A673 (cell line): ENCODE measurements around the gene VRK2. TPM values are rescaled to one million over a fixed set of nuclear protein-coding genes. Genes with fewer than 3 reads are reported as not detected.
"Not testable (repeated sequence)": the region's sequence is repeated elsewhere in the genome, so short reads cannot be mapped to it uniquely, and the experiment has no call there.

ENCODE experiments used
- BruUV-seq: library from RNA; stranded (reverse); fragments of 400-500 nt; replicated peaks from 2 replicates; lab custom pipeline; 2021; lab: Mats Ljungman, UMichigan
- CTCF ChIA-PET: fragments of 300-600 bp; sonication (Branson Sonifier 250); formaldehyde crosslinking; loops from one replicate; lab custom pipeline; 2022; ENCODE audit warnings: antibody characterized with exemption; lab: Charles Lee
- POLR2A ChIA-PET: fragments of 300-600 bp; sonication (Branson Sonifier 250); formaldehyde crosslinking; loops from one replicate; lab custom pipeline; 2022; ENCODE audit warnings: antibody characterized with exemption; ENCODE audit not compliant: low non-redundant PET; lab: Charles Lee
- DNase-seq: peaks from one replicate; pipeline ENCODE4 v3.0.0-alpha.2; 2015; ENCODE audit warnings: low spot score
- H3K27ac ChIP-seq: fragments of 200-600 bp; sonication (generic); 2 replicates; pipeline ENCODE4 v1.5.1; 2016; ENCODE audit warnings: mixed run types, low read depth, mild to moderate bottlenecking, mixed read lengths, antibody characterized with exemption, low read length; ENCODE audit not compliant: poor library complexity, severe bottlenecking
- H3K27me3 ChIP-seq: fragments of 200-600 bp; sonication (generic); replicated peaks from 2 replicates; pipeline ENCODE4 v1.6.1; 2017; ENCODE audit warnings: mixed run types, low read depth, mild to moderate bottlenecking, mixed read lengths, antibody characterized with exemption, low read length; ENCODE audit not compliant: insufficient read depth, poor library complexity
- H3K36me3 ChIP-seq: fragments of 200-600 bp; sonication (generic); 2 replicates; pipeline ENCODE4 v1.6.1; 2016; ENCODE audit warnings: mixed run types, mild to moderate bottlenecking, mixed read lengths, antibody characterized with exemption, low read length; ENCODE audit not compliant: insufficient read depth, poor library complexity, severe bottlenecking
- H3K4me1 ChIP-seq: fragments of 200-600 bp; sonication (generic); 2 replicates; pipeline ENCODE4 v1.6.1; 2017; ENCODE audit warnings: mixed run types, mild to moderate bottlenecking, mixed read lengths, antibody characterized with exemption, low read length; ENCODE audit not compliant: insufficient read depth, poor library complexity, severe bottlenecking
- H3K4me3 ChIP-seq: fragments of 200-600 bp; sonication (generic); 2 replicates; pipeline ENCODE4 v1.5.1; 2016; ENCODE audit warnings: low read depth, mixed run types, mild to moderate bottlenecking, mixed read lengths, low read length; ENCODE audit not compliant: poor library complexity, severe bottlenecking
- H3K9me3 ChIP-seq: fragments of 200-600 bp; sonication (generic); 2 replicates; pipeline ENCODE4 v1.6.1; 2016; ENCODE audit warnings: mixed run types, low read depth, mild to moderate bottlenecking, mixed read lengths, antibody characterized with exemption, low read length; ENCODE audit not compliant: poor library complexity, severe bottlenecking
- EZH2 ChIP-seq: fragments of 200-600 bp; sonication (generic); IDR thresholded peaks from 2 replicates; pipeline ENCODE4 v1.6.1; 2017; ENCODE audit warnings: borderline replicate concordance, low read depth, mild to moderate bottlenecking, mixed read lengths, antibody characterized with exemption, low read length; ENCODE audit not compliant: poor library complexity, severe bottlenecking
- intact Hi-C: fragments of 100-400 bp; cut with micrococcal nuclease; formaldehyde crosslinking; loops from one replicate; pipeline ENCODE4 v1.10.0; 2022; ENCODE audit not compliant: unreplicated experiment
- total RNA-seq: library from RNA; stranded (reverse); gene quantifications from 2 replicates; pipeline ENCODE4 v1.2.3, GENCODE V29; 2021
- TF ChIP-seq, protein P1 (sequence below): fragments of 300-800, 200-600 bp; sonication (generic); conservative IDR thresholded peaks from 2 replicates; pipeline ENCODE4 v1.5.1; 2017; ENCODE audit warnings: low read depth, mild to moderate bottlenecking, antibody characterized with exemption, low read length, moderate library complexity, mixed read lengths

VRK2 gene
- total RNA-seq, 1 experiment from 2014 or later: 16.1 TPM

DNA sequence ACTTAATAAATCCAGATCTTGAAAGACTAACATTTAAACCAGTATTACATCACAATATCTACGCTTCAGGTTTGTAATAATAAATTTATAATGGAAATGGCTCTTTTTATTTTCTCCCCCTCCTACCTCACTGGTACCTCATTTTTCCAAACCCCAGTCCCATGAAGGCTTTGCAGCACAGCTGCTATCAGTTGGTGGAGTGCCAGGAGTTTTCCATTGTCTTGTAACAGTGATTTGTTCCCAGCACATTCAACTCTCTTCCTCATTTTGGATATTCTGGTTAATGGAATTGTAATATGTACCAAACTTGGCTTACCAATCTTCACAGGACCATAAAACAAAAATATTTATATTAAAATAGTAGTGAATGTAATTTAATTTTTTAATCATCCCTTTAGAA, 91.2 kb downstream of the VRK2 start:
- no peaks in the 10 kb centered on the region for H3K9me3 ChIP-seq
- intact Hi-C loops: loop anchor here (10.0 kb wide), 1 partner anchor 1047 kb away; no protein-coding TSS in a partner anchor
- ChIA-PET POLR2A (no interaction called here), CTCF (no interaction called here)
- no peaks in the 10 kb centered on the region for H3K36me3 ChIP-seq
- no peaks in the 10 kb centered on the region for H3K27me3 ChIP-seq
- no TSS peak for BruUV-seq
- no peak for TF ChIP-seq EZH2
- TF ChIP-seq, protein P1, sequence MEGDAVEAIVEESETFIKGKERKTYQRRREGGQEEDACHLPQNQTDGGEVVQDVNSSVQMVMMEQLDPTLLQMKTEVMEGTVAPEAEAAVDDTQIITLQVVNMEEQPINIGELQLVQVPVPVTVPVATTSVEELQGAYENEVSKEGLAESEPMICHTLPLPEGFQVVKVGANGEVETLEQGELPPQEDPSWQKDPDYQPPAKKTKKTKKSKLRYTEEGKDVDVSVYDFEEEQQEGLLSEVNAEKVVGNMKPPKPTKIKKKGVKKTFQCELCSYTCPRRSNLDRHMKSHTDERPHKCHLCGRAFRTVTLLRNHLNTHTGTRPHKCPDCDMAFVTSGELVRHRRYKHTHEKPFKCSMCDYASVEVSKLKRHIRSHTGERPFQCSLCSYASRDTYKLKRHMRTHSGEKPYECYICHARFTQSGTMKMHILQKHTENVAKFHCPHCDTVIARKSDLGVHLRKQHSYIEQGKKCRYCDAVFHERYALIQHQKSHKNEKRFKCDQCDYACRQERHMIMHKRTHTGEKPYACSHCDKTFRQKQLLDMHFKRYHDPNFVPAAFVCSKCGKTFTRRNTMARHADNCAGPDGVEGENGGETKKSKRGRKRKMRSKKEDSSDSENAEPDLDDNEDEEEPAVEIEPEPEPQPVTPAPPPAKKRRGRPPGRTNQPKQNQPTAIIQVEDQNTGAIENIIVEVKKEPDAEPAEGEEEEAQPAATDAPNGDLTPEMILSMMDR: no peak
- H3K4me3 ChIP-seq: no peak overlapping the region
- no peaks in the 10 kb centered on the region for H3K4me1 ChIP-seq
- H3K27ac ChIP-seq: no peak overlapping the region
- no peak for DNase-seq

DNA sequence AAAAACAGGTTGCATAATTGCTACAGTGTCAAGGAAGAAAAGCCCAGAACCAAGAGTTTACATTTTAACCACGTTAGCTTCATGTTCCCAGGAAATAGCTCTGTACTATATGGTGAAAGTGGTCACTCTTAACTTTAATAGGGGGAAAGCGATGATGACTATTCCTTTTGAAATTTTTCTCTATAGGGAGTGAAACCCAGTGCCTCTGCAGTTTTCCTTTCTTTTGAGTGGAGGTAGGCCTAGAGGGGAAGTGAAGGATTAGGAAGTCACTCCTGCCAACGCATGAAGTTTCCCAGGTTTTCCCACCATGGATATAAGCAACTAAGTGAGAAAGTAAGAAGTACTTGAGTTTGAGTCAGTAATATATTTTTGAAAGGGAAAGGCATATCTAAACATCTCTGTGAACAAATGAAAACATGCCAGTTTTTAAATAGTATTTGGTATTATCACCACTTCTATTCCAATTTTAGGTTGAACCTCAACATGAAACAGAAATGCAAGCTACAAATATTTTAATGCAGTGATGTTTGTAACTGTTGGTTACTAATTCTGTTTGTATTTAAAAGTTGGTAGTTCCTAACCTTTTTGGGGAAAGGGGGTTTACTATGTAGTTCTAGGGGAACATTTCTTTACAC, 91.9 kb downstream of the VRK2 start:
- intact Hi-C loops: loop anchor here (10.0 kb wide), 1 partner anchor 1046 kb away; no protein-coding TSS in a partner anchor
- no peak for DNase-seq
- H3K4me1 ChIP-seq: no peaks in the 10 kb centered on the region
- no peak overlapping the region for H3K4me3 ChIP-seq
- H3K27ac ChIP-seq: no peak overlapping the region
- POLR2A ChIA-PET: no interaction called here
- H3K9me3 ChIP-seq: no peaks in the 10 kb centered on the region
- H3K27me3 ChIP-seq: no peaks in the 10 kb centered on the region
- CTCF ChIA-PET: no interaction called here
- no peaks in the 10 kb centered on the region for H3K36me3 ChIP-seq
- TF ChIP-seq EZH2: no peak
- TF ChIP-seq, protein P1: no peak
- no TSS peak for BruUV-seq

DNA sequence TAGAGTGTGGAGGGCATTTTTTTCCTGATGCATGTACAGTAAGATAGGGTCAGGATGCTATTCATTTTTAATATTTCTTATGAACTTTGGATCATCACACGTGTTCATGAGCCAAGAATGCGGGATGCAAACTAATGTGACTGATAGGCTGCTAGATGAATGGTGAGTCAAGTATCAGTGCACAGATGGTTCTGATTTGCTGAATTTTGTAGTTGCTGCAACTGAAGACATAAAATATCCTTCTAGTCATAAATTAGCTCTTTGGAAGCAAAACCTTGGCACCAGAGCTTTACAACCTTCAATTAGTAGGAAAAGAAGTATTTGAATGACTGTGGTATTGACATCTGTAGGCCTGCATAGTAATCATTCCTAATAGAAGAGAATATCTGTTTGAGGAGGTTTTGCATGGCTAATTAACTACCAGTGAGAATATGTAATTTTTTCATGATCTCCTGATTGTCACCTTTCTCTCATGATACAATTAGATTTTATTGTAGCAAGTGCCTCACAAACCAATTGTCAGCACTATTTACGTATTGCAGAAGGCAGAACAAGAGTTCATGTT, 94.0 kb downstream of the VRK2 start:
- no peaks in the 10 kb centered on the region for H3K4me1 ChIP-seq

DNA sequence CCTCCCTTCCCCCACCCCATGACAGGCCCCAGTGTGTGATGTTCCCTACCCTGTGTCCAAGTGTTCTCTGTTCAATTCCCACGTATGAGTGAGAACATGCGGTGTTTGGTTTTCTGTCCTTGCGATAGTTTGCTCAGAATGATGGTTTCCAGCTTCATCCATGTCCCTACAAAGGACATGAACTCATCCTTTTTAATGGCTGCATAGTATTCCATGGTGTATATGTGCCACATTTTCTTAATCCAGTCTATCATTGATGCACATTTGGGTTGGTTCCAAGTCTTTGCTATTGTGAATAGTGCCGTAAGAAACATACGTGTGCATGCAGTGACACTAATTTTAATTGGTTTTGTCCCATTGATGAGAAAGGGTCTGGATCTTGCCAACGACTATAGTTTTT, 99.2 kb downstream of the VRK2 start:
- H3K27ac ChIP-seq, POLR2A ChIA-PET, H3K4me1 ChIP-seq, H3K4me3 ChIP-seq, H3K27me3 ChIP-seq, BruUV-seq, DNase-seq, H3K36me3 ChIP-seq, CTCF ChIA-PET, H3K9me3 ChIP-seq, intact Hi-C loops: not testable (repeated sequence)

More for the DNA sequence above, 94.0 kb downstream of the VRK2 start:
- TF ChIP-seq, protein P1: no peak
- TF ChIP-seq EZH2: no peak
- intact Hi-C loops: no loop called here
- CTCF ChIA-PET: no interaction called here
- no peak overlapping the region for H3K4me3 ChIP-seq
- no peak overlapping the region for H3K27ac ChIP-seq
- POLR2A ChIA-PET: no interaction called here
- H3K36me3 ChIP-seq: no peaks in the 10 kb centered on the region
- H3K27me3 ChIP-seq: no peaks in the 10 kb centered on the region
- BruUV-seq: no TSS peak
- no peak for DNase-seq
- no peaks in the 10 kb centered on the region for H3K9me3 ChIP-seq
